ENCODE data around the gene RPL36AL.
"Not testable (repeated sequence)": the region's sequence is repeated elsewhere in the genome, so short reads cannot be mapped to it uniquely, and the experiment has no call there.

RPL36AL gene

DNA sequence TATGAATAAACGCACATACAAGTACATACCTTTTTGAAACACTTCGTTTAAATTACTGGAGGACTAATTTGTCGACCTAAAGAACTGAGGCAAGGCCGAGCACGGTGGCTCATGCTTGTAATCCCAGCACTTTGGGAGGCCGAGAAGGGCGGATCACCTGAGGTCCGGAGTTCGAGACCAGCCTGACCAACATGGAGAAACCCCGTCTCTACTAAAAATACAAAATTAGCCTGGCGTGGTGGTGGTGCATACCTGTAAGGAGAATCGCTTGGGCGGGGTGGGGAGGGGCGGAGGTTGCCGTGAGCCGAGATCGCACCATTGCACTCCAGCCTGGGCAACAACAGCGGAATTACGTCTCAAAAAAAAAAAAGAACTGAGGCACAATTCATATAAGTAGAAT is 1.2 kb downstream of the RPL36AL start:
- not testable (repeated sequence) for DNase-seq

DNA sequence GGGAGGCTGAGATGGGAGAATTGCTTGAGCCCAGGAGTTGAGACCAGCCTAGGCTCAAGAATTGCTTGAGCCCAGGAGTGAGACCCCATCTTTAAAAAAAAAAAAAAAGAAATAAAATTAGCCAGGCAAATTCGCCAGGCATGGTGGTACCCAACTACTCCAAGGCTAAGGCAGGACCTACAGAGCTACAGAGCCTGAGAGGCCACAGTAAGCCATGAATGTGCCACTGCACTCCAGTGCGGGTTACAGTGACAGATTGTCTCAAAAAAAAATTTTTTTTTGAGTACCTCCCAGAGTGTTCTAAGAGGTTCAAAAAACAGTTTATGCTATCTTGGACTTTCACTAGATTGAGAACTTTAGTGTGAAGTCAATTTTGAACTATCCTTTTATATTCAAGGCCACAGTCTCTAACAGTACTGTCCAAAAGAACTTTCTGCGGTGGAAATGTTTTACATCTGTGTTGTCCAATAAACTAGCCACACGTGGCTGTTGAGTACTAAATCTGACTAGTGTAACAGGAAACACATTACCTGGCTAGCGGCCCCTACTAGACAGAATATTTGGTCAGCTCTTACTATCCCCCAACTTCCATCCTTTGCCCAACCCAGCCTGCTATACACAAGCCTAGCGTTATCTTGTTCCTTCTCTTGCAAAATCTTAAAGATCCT is 2.4 kb downstream of the RPL36AL start:
- no peak for DNase-seq

DNA sequence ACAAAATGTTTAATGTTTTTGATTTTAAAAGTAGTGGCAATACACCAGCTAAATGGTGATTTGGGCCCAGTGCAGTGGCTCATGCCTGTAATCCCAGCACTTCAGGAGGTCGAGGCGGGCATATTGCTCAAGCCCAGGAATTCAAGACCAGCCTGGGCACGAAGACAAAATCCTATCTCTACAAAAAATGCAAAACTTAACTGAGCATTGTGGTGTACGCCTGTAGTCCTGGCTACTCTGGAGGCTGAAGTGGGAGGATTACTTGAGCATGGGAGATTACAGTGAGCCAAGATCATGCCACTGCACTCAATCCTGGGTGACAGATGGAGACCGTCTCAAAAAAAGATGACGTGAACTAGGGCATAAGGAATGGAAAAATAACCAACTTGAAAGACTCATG is 4.7 kb downstream of the RPL36AL start:
- DNase-seq: no peak

DNA sequence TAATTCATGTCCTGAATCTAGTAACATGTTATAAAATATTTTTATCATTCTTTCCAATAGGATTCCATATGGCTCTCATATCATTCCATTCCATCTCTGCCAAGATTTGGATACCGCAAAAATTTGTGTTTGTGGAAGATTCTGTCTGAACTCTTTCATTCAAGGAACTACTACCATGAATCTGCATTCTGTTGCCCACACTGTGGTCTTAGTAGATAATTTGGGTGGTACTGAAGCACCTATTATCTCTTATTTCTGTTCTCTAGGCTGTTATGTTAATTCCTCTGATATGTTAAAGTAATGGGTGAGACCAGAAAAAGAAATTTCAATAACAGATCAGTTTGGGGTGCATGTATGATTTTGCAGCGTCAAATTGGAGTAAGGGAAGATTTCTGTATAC is 6.2 kb downstream of the RPL36AL start:
- DNase-seq: no peak

DNA sequence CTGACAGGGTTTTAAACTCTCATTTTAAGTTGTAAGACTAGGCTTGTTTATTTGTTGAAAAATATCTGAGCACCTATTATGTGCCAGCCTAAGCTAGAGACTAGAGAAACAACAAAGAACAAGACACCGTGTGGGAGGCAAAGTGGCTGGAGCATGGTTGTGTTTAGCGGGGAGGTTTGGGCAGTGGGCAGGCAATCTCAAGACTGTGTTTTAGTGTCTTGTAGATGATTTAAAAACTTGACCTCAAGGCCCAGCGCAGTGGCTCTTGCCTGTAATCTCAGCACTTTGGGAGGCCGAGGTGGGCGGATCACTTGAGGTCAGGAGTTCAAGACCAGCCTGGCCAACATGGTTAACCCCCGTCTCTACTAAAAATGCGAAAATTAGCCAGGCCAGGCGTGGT is 7.8 kb downstream of the RPL36AL start:
- no peak for DNase-seq

DNA sequence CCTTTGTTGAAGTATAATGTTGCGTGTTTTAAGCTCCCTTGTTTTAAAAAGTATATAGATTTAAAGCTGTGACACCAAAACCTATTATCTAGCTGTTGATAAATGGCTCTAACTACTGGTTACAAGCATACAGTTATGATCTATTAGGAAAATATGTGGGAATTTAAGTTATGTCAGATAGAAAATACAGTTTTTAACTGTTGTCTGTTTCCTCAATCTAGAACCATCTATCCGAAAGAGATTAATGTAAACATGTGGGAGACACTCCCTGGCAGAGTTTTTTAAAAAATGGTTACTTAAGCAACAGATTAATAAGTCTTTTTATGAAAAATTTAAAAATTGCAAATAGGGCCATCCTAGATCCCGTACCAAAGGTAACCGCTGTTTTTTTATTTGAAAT is 8.2 kb downstream of the RPL36AL start:
- DNase-seq: no peak

DNA sequence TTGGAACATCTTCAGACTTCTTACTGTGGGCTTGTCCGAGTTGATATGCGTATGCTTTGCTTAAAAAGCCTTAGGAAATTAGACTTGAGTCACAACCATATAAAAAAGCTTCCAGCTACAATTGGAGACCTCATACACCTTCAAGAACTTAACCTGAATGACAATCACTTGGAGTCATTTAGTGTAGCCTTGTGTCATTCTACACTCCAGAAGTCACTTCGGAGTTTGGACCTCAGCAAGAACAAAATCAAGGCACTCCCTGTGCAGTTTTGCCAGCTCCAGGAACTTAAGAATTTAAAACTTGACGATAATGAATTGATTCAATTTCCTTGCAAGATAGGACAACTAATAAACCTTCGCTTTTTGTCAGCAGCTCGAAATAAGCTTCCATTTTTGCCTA is 12.8 kb downstream of the RPL36AL start:
- no peak for DNase-seq

DNA sequence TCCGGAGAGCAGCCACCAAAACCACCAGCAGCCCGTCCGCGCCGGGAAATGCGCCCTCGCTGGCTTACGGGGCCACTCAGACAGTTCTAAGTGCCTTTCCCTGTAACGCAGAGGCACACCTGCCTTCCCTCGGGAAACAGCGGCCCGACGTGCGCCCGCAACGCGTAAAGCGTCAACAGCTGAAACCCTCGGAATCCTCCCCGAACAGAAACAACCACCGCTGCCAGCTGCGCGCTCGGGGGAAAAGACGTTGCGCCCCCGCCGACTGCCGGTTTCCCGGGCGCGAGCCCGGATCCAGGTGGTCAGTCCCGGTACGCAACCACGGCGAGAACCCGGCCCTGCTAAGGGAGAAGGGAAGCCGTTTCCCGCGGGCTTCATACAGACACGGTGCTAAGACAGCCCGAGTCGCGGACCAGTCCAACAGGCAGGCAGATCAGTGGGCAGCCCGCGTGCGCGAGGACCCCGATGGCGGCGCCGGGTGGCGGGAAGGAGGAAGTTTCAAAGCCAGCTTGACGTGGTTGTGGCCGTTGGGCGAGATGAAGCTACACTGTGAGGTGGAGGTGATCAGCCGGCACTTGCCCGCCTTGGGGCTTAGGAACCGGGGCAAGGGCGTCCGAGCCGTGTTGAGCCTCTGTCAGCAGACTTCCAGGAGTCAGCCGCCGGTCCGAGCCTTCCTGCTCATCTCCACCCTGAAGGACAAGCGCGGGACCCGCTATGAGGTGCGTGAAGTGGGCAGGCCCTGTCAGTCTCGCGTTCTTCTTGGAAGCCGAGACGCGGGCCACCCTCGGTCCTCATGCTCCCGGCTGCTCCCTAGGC is 21.7 kb downstream of the RPL36AL start, which contains the start of gene LRR1:
Gene LRR1 (plus strand): TSS at position 456 of the 816 bp plus-strand sequence. CDS start 81 bp downstream, at position 537.
- peak; percentile 59 for DNase-seq

DNA sequence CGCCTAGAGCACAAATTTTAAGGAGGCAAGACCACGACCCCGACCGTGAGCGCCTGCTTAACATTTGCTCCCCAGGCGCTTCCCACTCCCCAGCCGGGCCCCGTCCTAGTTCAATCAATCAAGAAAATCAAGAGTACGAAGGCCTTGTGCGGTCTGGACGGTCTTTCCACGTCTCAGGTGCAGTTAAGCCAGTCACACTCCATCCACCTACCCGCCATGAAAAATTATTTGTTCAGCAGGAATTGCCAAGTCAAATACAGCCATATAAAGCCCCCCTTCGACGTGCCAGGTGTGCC is 22.3 kb downstream of the RPL36AL start:
- peak; percentile 28 for DNase-seq

DNA sequence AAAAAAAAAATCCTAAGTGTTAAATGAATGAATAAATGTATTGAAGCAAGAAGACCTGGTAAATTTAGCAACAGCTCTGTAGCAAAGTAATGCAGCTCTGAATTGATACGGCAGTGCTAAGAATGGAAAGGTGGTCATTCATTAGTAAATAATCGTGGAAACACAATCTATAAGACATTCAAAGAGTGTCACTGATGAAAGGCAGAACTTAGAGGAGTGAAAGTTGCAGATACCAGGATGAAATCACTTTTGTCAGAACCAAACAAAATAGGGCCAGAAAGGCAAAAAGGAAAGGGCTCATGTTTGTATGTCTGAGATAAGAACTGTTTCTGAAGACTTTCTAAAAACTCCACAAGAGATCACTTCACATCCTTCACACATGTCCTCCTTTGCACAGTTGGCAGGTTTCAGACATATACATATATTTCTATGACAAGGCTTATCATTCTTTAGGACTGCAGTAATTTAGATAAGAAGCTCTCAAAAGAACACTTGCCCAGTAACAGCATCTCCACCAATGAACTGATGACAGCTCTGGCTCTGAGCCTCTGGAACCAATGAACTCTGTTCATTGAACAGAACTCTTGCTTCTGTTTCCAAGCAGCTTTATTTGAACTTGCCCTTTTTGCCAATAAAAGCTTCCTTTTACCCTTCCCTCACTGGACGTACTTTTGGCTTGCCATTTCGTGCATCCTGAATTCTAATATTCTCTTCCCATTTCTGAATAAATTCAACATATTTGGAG is 25.9 kb downstream of the RPL36AL start:
- no peak for DNase-seq

DNA sequence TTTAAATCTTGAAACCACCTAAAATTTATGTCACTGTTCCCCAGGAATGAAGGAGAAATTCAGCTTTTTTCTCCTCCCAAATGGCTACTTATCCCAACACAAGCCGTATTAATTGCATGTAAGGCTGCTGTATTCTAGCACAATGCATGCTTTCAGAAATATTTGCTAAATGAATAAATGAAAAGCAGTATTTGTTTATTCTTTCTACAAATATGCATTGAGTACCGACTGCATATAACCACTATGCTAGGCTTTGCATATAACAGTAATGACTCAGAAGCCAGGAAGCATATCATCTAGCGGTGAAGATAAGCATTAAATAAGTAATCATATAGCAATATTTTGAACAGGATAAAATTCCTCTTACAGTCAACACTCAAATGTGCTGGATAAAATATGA is 27.4 kb downstream of the RPL36AL start:
- no peak for DNase-seq

DNA sequence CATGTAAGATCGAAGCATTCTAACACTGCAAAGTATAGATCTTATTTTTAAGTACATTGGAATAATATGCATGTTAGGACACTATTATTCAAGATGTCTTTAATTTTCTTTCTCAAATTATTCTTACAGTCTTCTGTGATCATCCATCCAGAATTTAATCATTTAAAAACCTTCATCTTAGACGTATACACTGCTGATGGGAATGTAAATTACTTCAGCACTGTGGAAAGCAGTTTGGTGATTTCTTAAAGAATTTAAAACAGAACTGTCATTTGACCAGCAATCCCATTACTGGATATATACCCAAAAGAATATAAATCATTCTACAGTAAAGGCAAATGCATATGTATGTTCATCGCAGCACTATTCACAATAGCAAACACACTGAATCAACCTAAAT is 31.0 kb downstream of the RPL36AL start:
- DNase-seq: no peak

DNA sequence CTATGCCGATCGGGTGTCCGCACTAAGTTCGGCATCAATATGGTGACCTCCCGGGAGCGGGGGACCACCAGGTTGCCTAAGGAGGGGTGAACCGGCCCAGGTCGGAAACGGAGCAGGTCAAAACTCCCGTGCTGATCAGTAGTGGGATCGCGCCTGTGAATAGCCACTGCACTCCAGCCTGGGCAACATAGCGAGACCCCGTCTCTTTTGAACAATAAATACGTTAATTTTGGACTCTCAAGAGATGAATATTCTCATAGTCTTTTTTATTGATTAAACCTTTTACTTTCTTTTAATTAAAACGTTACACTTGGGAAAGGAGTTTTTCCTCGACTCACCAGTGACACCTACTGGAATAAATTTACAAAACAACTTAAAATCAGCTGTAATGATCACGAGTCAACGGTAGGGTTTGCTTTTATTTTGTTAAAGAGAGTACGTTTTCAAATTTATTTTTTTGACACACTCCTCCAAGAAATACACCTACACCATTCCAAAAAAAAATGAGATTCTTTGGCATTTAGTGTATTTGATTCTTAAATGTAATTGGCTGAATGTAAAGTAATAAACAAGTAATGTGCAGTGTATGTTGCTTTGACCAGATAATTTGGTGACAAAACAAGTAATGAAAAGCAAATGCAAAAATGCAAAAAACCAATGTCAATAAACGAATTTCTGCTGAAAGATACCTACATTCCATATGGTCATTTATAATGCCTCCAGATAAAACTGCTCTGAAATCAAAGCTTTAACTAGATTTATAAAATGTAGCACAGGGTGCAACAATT is 33.6 kb downstream of the RPL36AL start:
- no peak for DNase-seq

DNA sequence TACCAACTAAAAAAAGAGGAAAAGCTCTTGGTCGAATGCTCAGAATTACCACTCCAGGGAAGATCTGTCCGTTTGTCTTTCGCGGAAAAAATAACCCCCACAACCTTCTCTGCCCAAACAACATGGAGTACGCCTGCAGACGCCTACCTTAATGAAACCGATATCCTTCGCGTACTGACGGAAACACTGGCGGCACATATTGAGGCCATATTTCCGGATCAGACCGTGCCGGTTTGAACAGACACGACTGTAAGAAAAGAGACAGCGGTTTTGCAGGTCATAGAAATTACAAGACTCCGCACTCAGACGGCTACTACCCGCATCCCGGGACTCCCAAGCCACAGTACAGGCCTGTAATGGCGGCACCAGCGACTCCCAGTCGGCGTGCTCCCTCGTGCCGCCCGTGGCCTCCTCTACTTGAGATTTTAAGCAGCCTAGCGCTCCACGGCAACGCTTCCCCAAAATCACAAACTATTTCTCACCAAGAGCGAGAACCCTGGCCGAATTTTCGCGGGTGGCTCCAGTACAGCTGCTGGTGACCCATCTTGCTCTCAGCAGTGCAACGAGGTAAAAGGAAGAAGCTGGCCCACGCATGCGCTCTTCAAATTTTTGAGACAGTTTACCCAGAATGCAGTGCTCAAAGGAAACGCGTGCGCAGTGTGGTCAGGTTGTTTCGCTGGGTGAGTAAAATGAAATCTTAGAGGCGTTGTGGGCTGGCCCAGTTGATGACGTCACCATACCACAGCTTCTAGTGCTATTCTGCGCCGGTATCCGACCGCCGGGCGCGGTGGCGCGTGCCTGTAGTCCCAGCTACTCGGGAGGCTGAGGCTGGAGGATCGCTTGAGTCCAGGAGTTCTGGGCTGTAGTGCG is 34.4 kb downstream of the RPL36AL start, which contains the start of gene RPS29:
Gene RPS29 (minus strand): TSS at position 578 of the 870 bp plus-strand sequence. CDS start 34 bp downstream, at position 544.
- peak; percentile 64 for DNase-seq

DNA sequence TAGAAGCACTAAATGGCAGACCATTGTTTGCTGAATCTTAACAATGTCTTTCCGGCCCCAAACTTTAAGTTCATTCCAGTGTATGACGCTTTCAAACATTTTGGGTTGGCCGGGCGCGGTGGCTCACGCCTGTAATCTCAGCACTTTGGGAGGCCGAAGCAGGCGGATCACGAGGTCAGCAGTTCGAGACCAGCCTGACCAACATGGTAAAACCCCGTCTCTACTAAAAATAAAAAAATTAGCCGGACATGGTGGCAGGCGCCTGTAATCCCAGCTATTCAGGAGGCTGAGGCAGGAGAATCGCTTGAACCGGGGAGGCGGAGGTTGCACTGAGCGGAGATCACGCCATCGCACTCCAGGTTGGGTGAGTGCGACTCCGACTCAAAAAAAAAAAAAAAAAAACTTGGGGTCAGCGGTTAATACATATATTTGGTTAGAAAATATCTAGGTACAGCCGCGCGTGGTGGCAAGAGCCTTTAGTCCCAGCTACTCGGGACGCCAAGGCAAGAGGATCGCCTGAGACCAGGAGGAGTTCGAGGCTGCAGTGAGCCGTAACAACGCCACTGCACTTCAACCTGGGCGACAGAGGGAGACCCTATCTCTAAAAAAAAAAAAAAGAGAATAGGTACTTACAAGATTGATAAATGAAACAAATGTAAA is 35.3 kb downstream of the RPL36AL start:
- not testable (repeated sequence) for DNase-seq

DNA sequence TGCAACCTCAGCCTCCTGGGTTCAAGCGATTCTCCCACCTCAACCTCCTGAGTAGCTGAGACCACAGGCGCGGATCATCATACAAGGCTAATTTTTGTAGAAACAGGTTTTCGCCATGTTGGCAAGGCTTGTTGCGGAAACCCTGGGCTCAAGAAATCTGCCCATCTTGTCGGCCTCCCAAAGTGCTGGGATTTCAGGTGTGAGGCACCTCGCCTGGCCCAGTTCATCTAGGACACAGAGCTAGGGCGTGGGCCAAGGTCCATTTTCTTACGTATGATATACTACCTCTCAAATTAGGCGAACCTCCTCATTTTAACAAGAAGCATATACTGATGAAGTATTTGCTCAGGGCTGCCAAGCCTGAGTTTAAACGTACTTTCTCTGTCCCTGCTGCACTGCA is 36.4 kb downstream of the RPL36AL start:
- DNase-seq: no peak

DNA sequence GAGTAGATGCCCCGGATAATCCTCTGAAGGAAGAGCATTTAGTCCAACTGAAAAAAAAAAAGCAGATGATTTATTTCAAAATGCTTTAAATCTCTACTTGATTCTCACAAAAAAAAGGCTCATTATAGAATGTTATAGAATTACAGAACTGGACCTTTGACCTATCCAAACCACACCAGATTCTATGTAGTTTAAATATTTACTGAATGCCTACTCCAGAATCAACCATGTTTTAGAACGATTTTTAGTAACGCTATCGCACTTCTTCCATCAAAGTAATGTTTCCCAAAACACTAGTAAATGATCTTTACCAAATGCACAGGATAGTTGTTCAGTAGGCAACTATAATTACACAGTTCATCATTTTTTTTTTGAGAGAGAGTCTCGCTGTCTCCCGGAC is 36.8 kb downstream of the RPL36AL start:
- DNase-seq: no peak

DNA sequence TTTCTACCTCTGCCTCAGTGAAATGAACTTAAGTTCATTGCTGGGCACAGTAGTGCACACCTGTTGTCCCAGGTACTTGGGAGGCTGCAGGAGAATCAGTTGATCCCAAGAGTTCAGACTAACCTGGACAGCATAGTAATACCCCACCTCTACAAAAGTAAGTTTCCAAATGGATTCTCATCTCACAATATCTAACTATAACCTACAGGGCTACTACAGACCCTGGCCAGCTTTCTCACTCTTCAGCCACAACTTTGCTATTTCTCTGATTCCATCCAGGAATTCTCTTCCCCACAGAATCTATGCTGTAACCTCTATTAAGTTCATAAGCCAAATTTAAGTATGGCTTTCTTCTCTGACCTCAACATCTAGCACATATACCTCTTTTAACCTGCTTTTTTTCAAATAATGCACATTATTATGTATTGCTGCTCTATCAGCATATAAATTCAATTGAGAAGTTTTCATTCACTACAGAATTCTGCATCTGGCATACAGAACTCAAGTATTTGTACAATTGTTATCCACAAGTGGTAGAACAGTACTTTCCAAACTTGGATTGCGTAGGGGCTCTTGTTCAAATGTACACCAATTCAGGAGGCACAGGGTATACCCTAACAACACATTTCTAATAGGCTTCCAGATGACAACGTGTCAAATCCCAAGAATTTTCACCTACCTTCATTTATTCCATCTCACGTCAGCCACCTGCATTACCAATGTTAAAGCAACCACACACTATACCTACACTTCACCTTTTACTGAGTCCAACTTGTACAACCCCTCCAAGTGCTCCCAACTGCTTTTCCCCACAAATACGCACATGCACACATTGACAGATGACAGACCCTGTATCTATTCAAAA is 38.1 kb downstream of the RPL36AL start:
- no peak for DNase-seq

DNA sequence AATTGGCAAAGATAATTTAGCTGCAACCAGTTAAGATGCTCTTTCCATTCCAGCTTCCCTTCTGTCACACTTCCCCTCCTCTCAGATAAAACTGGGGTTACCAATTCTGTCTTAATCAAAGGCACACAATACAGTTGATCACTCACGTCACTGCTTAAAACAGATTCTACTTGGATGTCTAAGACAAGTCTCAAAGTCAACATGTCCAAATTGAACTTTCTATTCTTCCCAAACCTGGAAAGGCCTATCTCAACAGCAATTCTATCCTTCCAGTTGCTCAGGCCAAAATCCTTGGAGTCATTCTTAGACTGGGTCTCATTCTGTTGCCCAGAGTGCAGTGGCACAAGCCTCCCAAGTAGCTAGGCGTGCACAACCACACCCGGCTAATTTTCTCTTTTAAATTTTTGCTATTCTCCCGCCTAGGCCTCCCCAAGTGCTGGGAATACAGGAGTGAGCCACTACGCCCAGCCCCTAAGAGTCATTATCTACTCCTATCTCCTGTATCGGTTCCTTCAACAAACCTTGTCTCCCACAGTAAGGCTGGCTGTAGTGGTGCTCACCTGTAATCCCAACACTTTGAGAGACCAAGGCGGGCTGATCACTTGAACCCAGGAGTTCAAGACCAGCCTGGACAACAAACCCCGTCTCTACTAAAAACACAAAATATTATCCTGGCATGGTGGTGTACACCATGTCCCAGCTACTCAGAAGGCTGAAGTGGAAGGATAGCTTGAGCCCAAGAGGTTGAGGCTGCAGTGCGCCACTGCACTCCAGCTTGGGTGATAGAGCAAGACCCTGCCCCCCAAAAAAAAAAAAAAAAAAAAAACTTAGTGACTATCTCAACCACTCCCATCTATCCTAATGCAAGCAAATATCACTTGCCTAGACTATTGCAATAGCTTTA is 39.0 kb downstream of the RPL36AL start:
- DNase-seq: no peak
